Cardiac septum (tissue), 1 donor: ENCODE measurements around the gene EGR1. TPM values are rescaled to one million over a fixed set of nuclear protein-coding genes. Genes with fewer than 3 reads are reported as not detected.

Source experiments
- DNase-seq: peaks from one replicate; pipeline ENCODE4 v3.0.0-alpha.2; 2020; ENCODE audit warnings: low spot score
- intact Hi-C: fragments of 100-400 bp; cut with DNase I; formaldehyde crosslinking; loops from one replicate; pipeline ENCODE4 v1.14.0; 2022
- long read RNA-seq: library from polyadenylated mRNA; unstranded; transcript quantifications from one replicate; pipeline ENCODE4 v2.0.0, GENCODE V29; 2021
- total RNA-seq: library from RNA; stranded (reverse); fragmentation: NEBNext Ultra II Directional; extraction: Animal tissue kit (Norgen Biotek cat#: 25700); gene quantifications from one replicate; pipeline ENCODE4 v1.2.1, GENCODE V29; 2021
- donor health status: DM: no; HTN: no; CAD: no.

Gene EGR1
- total RNA-seq: 66.8 TPM
- long read RNA-seq, transcript EGR1-201 (2 exons, 3,138 nt): major isoform, 20 of 36 reads
- long read RNA-seq, partial matches to known transcripts: 0 of 36 reads
- long read RNA-seq, other reads (novel, unspliced or antisense): 16 of 36 reads

DNA sequence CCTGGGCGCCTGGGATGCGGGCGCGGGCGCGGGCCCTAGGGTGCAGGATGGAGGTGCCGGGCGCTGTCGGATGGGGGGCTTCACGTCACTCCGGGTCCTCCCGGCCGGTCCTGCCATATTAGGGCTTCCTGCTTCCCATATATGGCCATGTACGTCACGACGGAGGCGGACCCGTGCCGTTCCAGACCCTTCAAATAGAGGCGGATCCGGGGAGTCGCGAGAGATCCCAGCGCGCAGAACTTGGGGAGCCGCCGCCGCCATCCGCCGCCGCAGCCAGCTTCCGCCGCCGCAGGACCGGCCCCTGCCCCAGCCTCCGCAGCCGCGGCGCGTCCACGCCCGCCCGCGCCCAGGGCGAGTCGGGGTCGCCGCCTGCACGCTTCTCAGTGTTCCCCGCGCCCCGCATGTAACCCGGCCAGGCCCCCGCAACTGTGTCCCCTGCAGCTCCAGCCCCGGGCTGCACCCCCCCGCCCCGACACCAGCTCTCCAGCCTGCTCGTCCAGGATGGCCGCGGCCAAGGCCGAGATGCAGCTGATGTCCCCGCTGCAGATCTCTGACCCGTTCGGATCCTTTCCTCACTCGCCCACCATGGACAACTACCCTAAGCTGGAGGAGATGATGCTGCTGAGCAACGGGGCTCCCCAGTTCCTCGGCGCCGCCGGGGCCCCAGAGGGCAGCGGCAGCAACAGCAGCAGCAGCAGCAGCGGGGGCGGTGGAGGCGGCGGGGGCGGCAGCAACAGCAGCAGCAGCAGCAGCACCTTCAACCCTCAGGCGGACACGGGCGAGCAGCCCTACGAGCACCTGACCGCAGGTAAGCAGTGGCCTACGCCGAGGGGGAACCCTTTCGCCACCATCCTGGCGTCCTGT, at the start of gene EGR1:
Gene EGR1 (plus strand): TSS at position 219 of the 864 bp plus-strand sequence. CDS start 283 bp downstream, at position 502.
- intact Hi-C loops: no loop called here
- peak; percentile 97 for DNase-seq

DNA sequence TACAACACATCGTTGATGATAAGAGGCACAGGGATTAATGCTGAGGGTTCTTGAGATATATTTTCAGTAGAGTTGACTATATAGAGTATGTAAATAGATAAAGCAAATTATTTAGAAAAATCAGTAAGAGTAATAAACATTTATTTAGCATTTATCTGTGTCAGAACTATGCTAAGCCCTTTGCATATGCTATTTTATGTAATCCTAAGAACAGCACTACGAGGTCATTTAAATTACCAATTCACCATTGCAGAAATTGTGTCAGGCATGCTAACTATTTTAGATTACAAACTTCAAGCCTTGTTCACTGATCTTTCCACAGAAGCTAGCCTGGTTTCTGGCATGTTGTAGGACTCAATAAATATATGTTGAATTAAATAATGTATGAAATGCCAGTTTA, 46.8 kb upstream of the EGR1 start:
- no peak for DNase-seq
- intact Hi-C loops: no loop called here

DNA sequence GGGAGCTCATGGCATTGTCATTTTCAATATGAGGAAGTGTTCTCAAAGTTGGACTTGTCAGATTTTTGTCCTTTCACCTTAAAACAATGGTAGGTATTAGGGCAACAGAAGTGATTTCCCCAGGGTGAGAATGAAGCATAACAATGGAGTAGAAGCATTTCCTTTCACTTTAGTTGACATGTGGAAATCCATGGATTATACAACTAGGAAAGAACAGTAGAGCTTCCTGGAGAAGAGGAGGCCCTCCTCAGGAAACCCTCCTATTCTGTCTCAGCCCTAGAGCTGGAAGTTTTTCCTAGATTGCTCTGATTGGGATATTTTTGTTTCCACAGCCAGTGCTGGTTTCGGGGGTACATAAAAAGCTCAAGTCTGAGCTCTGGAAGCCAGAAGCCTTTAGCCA, 40.2 kb upstream of the EGR1 start:
- no peak for DNase-seq
- intact Hi-C loops: no loop called here

- intact Hi-C loops: no loop called here
- DNase-seq: no peak
Measured at GRCh38 chr5:138435943-138436342, 29.3 kb upstream of the EGR1 start.

DNA sequence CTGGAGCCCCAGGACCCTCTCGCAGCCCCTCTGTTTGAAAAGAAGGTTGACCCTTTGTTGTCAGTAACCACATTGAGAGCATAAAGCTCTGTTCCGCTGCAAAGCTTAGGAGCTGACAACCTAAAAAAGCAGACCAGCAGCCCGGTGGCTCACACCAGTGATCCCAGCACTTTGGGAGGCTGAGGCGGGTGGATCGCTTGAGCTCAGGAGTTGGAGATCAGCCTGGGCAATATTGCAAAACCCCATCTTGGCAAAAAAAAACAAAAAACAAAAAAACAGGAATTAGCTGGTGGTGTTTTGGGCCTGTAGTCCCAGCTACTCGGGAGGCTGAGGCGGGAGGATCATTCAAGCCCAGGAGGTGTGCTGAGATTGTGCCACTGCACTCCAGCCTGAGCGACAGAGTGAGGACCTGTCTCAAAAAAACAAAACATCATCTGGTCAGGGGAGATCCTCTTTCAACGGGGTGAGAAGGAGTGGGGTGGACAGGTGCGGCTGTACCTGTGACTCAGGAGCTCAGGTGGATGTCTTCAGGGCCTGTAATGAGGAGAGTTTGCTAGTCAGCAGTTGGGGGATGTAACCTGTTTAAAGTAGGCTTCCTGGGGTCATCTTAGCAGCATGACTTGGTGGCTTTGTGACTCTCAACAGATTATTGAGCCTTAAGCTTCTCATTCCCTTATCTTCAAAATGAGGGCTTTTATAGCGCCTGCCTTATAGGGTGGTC, 27.1 kb upstream of the EGR1 start:
- DNase-seq: no peak
- intact Hi-C loops: no loop called here

DNA sequence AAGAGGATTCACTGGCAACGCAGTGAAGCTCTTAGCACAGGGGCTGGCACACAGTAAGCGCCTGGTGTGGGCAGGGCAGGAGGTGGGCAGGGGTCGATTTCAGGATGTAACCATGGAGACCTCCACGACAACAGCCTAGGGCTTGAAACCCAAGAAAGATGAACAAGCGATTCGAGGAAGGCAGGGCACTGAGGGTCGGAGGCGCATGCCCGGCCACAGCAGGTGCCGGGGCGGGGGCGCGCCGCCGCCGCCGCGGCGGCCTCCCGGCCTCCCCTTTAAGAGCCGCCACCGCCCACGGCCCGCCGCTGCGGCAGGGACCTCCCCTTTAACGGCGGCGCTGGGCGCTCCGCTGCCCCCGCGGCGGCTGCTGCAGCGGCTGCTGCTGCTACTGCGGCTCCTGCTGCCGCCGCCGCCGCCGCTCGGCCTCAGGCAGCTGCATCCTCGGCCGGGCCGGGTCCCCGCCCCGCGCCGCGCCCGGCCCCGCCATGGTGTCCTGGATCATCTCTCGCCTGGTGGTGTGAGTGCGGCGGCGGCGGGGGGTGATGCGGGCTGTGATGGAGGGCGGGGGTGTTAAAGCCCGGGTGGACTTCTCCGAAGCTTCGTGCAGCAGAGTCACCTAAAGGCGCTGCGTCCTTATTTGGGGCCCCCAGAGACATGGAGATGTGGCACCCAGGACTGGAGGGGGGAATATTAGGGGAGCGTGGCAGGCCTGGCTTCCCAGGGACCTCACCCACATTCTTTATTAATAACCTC, 26.4 kb upstream of the EGR1 start, which contains the start of gene REEP2:
Gene REEP2 (plus strand): TSS at position 334 of the 753 bp plus-strand sequence. CDS start 152 bp downstream, at position 486.
- intact Hi-C loops: no loop called here
- DNase-seq: no peak

DNA sequence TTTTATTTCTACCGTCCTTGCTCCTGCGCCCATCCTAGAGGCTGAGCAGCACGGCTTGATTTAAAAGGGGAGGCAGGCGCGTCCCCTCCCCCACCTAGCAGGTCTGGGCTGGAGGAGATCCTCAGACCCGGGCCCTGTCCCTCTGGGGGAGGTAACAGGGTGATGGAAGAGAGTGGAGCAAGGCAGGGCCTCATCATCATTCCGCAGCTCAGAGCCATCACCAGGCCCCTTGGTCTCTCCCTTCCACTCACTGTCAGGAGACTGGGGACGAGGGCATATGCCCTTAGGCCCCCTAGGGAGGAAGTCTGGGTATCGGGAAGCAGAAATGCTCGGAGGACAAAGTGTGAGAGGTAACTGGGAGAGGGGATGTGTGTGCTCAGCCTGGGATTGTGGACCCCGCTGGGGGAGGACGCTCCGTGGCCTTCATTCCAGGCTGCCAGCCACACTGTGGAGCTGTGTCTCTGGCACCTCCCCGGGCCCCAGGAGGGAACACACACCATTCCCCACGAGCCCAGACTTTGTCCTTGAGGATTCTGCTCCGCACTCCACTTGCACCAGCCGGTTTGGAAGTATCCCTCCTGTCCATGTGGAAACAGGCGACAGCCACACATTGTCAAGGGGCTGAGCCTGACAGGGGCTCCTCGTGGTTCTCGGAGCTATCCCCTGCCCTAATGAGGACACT, 25.7 kb upstream of the EGR1 start:
- DNase-seq: no peak
- intact Hi-C loops: no loop called here

DNA sequence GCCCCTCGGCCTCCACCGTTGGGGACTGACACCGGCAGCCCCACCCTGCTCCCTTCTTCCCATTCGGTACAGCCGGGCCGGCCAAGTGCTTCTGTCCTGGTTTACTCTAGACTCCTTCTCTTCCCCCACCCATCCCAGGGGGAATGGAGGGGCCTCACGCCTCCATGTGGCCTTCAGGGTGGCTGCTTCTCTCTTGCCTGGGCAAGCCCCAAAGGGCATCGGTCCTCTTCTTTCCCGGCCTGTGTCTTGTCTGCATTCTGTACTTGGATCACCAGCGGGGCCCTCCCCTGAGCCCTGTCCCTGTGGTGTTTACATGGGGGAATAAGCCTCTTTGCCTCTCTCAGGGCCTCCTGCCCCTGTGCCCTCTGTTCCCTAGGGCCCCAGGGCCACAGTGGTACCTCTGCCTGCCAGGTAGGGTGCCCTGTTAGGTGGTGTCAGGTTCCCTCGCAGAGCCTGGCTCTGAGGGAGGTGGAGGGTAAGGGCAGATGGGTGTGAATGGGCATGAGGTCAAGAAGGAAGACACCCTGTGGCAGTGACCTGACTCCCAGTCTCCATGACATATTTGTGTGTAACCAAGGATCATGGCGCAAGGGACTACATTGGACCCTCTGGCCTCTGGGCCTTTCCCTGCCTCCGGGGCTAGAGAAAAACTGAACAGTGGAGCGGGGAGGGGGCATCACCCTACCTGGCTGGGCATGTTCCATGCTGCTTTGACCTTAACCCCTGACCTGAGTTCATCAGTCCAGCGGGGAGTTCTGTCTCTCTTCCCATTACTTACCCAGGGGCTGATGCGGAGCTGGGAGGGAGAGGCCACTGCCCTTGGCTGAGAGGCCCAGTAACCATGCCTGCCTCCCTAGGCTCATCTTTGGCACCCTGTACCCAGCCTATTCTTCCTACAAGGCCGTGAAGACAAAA, 24.9 kb upstream of the EGR1 start:
- no peak for DNase-seq

DNA sequence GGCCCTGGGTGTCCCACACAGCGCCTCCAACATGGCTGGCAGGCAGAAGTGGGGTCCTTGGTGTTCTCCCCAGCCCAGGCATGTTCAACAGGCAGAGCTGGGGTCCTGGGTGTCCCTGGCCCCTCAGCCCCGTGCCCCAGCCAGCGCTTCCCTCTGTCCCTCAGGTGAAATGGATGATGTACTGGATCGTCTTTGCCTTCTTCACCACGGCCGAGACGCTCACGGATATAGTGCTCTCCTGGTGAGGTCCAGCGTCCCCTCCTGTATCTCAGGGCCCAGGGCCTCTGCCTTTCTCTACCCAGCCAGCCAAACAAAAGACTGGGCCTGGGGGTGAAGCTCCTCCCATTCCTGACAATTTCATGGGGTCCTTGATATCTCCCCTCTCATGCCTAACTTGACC, 24.1 kb upstream of the EGR1 start:
- DNase-seq: no peak
- intact Hi-C loops: no loop called here

More for the DNA sequence above, 24.9 kb upstream of the EGR1 start:
- intact Hi-C loops: no loop called here

GRCh38 chr5:138444078-138444773, 21.1 kb upstream of the EGR1 start:
- intact Hi-C loops: no loop called here
- DNase-seq: no peak

- intact Hi-C loops: no loop called here
- no peak for DNase-seq
Measured at GRCh38 chr5:138444774-138445546, 20.3 kb upstream of the EGR1 start.

DNA sequence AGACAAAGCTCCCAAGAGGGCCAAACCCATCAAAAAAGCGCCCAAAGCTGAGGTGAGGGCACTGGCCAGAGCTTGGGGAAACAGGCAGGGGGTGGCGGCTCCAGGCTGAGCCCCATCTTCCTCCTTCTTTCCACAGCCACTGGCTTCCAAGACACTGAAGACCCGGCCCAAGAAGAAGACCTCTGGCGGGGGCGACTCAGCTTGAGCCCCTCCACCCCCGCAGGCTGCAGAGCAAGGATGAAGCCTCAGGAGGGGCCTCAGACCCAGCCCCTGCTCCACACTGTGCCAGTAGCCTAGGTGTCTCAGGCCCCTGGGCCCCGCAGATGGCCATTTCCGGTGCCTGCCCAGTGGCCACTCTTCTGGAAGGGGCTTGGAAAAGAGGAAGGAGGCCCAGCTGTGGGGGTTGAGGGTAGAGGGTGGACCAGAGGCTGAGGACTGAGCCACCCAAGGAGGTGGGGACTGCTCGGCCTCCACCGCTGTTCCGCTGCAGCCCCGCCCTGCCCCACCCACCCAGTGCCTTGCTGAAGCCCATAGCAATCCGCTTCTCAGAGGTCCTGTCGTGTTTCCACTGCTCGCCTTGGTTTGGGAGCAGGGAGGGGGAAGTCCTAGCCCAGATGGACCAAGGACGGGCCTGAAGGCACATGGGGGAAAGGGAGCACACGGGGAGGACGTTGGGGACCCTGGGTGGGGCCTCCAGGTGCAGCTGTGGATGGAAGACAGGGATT, 19.6 kb upstream of the EGR1 start:
- no peak for DNase-seq
- intact Hi-C loops: no loop called here

- intact Hi-C loops: no loop called here
- DNase-seq: no peak
Measured at GRCh38 chr5:138448070-138448469, 17.2 kb upstream of the EGR1 start.

GRCh38 chr5:138448481-138449398, 16.5 kb upstream of the EGR1 start:
- no peak for DNase-seq
- intact Hi-C loops: no loop called here
